HG02623 (cell line): ENCODE data around the gene ZCCHC7.
"Not testable (repeated sequence)": the region's sequence is repeated elsewhere in the genome, so short reads cannot be mapped to it uniquely, and the experiment has no call there.

ENCODE experiments used
- ATAC-seq: cut with Tn5 transposase; IDR thresholded peaks from one replicate; pipeline ENCODE4 v1.9.1; 2021; ENCODE audit warnings: moderate library complexity; ENCODE audit not compliant: unreplicated experiment

ZCCHC7 gene

DNA sequence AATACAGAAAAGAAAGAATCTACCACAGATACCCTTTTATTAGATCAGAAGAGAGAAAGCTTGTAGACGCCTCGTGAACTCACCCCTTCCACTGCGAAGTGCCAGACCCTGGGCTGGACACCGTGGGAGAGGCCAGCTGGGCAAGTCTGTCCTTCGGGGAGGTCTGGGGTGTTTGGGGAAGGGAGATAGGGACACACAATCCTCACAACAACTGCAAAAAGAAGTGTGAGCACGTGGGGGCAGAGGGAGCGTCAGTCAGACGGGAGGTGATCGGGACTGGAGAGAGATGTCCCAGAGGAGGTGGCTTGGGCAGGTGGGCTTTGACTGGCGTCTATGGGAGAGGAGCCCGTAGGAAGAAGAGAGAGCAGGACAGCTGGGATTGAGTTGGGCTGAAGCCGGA lies 274.9 kb downstream of the ZCCHC7 start:
- no peak for ATAC-seq

DNA sequence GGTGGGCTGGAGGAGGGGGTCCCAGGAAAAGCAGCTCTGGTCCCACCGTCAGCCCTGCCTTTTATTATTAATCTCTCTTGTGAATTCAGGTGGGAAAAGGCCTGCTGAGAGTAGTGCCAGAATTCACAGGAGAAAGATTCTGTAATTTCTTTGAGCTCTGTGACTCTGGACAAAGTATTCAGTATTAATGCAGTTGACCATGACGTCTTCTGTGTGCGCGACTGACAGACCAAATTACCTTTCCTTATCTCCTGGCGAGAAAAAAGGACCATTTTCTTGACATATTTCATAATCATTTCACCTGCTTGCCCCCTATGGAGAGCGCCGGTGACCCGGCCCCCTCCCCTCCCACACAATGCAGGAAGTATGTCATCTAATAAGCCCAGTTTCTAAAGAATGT lies 275.3 kb downstream of the ZCCHC7 start:
- ATAC-seq, result no peak

DNA sequence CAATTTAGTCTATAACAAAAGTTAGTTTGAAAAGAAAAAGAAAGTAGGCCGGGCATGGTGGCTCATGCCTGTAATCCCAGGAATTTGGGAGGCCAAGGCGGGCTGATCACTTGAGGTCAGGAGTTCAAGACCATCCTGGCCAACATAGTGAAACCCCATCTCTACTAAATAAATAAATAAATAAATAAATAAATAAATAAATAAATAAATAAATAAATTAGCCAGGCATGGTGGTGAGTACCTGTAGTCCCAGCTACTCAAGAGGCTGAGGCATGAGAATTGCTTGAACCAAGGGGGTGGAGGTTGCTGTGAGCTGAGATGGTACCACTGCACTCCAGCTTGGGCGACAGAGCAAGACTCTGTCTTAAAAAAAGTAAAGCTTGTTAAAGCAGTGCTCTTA lies 277.6 kb downstream of the ZCCHC7 start:
- not testable (repeated sequence) for ATAC-seq

DNA sequence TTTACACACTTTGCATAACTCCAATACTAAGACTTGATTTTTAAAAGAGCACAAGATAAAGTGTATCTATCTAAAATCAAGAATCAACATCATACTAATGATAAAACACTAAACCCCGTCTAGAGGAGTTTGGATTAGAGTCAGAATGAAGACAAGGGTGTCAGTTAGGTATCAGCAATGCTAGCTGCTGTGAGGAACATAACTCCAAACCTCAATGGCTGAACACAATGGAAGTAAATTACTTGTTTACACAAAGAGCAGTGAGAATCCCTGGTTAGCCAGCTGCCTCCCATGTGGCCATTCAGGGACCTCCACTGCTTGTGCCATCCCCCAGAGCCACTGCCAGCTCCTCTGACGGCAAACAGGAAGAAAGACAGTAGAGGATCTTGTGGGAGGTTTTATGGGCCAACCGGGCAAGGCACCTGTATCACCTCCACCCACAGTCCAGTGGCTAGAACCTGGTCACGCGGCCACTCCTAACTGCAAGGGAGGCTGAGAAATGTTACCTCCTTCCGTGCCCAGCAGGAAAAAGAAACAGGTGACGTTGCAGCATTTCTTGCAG lies 278.2 kb downstream of the ZCCHC7 start:
- no peak for ATAC-seq

DNA sequence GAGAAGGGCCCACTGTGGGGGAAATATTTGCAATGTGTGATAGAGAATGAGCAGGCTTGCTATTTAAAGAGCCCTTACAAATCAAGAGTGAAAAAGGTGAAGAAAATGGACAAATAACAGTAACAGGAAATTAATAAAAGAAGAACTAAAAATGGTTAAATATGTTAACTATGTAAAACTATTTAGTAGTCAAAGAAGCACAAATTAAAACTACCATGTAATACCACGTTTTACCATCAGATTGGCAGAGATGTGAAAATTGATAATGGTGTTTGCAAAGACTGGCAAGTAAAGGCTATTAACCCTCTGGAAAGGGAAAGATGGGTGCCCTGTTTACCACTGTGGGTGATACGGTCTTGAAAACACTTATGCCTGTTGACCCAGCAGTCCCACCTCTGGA lies 279.0 kb downstream of the ZCCHC7 start:
- no peak for ATAC-seq

DNA sequence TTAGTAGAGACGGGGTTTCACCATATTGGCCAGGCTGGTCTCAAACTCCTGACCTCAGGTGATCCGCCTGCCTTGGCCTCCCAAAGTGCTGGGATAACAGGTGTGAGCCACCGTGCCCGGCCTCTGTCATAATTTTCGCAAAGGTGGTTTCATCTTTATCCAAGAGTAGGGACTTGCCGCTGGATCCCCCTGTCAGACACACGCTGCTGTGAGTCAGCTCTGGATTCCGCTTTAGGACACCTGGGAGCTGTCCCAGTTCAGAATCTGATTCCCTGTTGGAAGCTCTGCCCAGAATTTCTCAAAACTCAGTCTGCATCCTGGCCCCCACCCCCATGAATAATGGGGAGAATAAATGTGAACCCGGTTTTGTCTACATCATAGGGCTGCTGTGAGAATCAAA lies 284.2 kb downstream of the ZCCHC7 start:
- ATAC-seq, result no peak

DNA sequence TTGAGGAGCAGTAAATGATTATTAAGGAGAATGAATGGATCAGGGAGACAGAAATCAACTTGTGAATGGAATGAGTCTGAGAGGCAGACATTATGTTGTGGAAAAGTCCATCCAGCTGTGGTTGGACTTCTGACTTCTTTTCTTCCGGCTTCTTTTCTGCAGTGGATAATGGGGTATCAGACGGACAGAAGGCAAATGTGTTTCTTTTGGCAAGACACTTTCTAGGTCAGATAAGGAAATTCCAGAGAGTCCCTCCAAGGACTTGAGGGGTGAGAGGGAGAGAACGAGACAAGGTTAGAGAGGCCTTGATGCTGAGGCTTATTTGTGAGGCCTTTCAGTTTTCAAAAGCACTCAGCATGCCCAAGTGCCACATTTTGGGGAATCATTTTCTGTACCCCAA lies 285.0 kb downstream of the ZCCHC7 start:
- ATAC-seq, result no peak

DNA sequence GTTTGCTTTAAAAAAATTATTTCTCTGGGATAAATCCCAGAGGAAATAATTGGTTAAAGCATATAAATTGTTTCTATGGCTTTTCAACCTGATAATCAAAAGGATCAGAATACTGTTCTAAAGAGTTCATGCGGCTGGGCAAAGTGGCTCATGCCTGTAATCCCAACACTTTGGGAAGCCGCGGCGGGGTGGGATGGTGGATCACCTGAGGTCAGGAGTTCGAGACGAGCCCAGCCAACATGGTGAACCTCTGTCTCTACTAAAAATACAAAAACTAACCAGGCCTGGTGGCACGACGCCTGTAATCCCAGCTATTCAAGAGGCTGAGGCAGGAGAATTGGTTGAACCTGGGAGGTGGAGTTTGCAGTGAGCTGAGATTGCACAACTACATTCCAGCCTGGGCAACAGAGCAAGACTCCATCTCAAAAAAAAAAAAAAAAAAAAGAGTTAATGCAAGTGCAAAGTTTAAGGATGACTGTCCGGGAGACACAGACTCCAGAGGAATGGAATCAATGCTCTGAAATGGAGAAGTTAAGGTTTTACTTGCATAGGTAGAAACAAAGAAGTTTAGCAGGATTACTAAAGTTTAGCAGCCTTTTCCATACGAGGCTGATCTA lies 285.5 kb downstream of the ZCCHC7 start:
- ATAC-seq, result no peak

DNA sequence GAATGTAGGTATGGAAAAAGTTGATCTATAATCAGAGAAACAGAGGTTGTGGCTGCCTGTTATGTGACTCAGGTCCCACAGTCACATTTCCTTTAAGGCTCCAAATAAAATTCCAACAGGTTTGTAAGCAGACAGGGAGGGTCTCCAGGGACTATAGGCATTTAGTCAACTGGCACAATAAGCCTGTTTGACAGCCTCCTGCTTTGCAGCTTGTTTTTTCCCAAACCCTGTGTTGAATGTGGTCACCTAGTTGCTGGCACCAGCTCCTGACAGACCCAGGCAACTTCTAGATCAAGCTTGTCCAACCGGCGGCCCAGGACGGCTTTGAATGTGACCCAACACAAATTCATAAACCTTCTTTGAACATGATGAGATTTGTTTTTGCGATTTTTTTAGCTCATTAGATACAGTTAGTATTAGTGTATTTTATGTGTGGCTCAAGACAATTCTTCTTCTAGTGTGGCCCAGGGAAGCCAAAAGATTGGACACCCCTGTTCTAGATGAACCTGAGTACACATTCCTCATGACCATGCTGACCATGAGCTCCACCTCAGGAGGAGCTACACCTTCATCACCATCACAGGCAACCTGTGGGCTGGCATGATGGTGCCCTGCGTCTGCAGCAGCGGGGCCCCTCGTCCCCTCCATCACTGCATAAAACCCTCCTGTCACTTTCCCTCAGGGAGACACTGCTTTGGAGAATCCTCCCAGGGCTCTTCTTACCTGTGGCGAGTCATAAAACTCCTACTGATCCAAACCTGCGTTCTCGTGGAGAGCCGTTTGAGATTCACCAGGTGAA lies 286.4 kb downstream of the ZCCHC7 start:
- no peak for ATAC-seq

DNA sequence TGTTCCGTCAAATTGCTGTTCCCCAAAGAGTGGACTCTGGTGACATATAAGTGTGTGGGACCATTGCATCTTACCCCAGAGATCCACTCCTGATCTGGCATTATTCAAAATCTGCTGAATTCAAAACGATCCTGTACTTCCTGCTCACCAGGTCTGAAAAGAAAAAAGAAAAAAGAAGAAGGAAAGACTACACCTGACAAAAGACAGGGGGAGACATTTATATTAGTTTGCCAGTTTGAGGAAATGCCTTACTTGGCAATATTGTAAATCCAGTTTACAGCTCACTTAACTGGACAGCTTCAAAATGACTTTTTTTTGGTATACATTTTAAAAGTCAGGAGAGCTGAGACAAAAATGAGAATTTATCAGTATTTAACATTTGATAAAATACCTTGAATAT lies 287.1 kb downstream of the ZCCHC7 start:
- no peak for ATAC-seq
